ENCODE data around the gene HOXA13.

The HOXA13 gene

GRCh38 chr7:27146491-27147198 lies 53.2 kb downstream of the HOXA13 start:
- no peak for DNase-seq

GRCh38 chr7:27145914-27146412 lies 53.9 kb downstream of the HOXA13 start:
- no peak for DNase-seq

DNA sequence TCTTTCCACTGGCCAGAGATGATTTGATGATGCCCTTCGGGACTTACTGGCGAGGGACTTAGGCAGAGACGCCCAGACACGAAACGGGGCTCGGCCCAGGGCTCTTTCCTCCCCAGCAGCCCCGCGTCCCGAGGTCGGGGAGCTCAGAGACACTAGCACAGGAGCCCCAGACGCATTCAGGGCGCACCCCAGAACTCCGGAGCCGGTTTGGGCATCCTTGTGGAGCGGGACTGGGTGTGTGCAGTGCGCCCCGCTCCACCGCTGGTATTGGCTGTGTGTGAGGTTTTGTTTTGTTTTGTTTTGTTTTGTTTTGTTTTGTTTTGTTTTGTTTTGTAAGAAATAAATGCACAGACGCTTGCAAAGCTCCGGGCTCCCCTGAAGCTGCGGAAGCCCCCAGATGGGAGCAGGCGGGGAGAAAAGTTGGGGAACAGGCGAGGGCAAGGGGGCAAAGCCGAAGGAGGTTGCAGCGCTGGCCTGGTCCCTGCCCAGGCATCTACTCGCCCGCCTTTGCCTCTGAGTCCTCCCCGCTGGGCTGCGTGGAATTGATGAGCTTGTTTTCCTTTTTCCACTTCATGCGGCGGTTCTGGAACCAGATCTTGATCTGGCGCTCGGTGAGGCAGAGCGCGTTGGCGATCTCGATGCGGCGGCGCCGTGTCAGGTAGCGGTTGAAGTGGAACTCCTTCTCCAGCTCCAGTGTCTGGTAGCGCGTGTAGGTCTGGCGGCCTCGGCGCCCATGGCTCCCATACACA lies 54.6 kb downstream of the HOXA13 start:
- no peak for DNase-seq

- DNase-seq, result no peak
These were observed 55.1 kb downstream of the HOXA13 start for GRCh38 chr7:27144781-27145164.

All from NCI-H82 (cell line).